ENCODE measurements around the gene CTDSP2. TPM values are rescaled to one million over a fixed set of nuclear protein-coding genes. Genes with fewer than 3 reads are reported as not detected.

Gene CTDSP2
- total and polyA plus RNA-seq, 10 of the 15 experiments (the other 5 are each of a cell fraction or from before 2014, with no cell fraction given): 17.3 to 98.2 (median 54.1) TPM

- Histone ChIP-seq H3K36me3 (ENCODE audit: control insufficient read depth in 2 of 2, insufficient read depth in 2 of 2, low read length in 1 of 2) (peaks cover 0 to 14% of the 10 kb centered on the region in 2 experiments; a peak in 3 of 4 replicates), H3K9me3 (replicated peaks; ENCODE audit: control insufficient read depth, insufficient read depth, low read length) (no peaks in the 10 kb centered on the region), H3K9ac (ENCODE audit: control insufficient read depth, insufficient read depth, low read length) (peak within 1 kb of the TSS; percentile 91), H2AFZ (ENCODE audit: control insufficient read depth, low read depth, low read length) (peak within 1 kb of the TSS; percentile 75), H3K27me3 (replicated peaks in 1 of 2; ENCODE audit: control insufficient read depth in 2 of 2, insufficient read depth in 2 of 2, low read length in 1 of 2) (no peaks in the 10 kb centered on the region), H3K4me1 (ENCODE audit: control insufficient read depth, insufficient read depth, low read length) (peaks cover 8% of the 10 kb centered on the region; the same call in 1 of the 2 replicates), H4K20me1 (ENCODE audit: control insufficient read depth, insufficient read depth) (no peaks in the 10 kb centered on the region), H3K4me2 (ENCODE audit: control insufficient read depth, insufficient read depth) (peak within 1 kb of the TSS; percentile 89), H3K27ac (ENCODE audit: control insufficient read depth, insufficient read depth) (peak within 1 kb of the TSS; percentile 61), H3K79me2 (ENCODE audit: control insufficient read depth, insufficient read depth, low read length) (peaks cover 15% of the 10 kb centered on the region), H3K4me3 (peak within 1 kb of the TSS; percentile 98)
- intact Hi-C loops (cut with micrococcal nuclease; ENCODE audit: unreplicated experiment) (loop anchor here (1.0 kb wide), 1 partner anchor 122 kb away; no protein-coding TSS in a partner anchor), in situ Hi-C loops (cut with MboI) (no loop called here)
- SMC1A ChIA-PET (ENCODE audit: uncharacterized antibody, unreplicated experiment): interaction anchor here (0.6 to 2.3 kb wide), 6 partner anchors 17 to 114 kb away, joined by 3 to 6 read pairs (median 5); no protein-coding TSS in a partner anchor
- CTCF ChIA-PET: interaction anchor here (0.7 to 2.7 kb wide), 18 partner anchors 9 to 175 kb away, joined by 3 to 12 read pairs (median 5); partner anchors contain the start of genes EEF1AKMT3 and METTL1
- peak; percentile 99 for FAIRE-seq
- DNase-seq (ENCODE audit: low read depth, low spot score): peak; percentile 68
- ATAC-seq: peak; percentile 96
- no TSS peak for BruUV-seq (replicated peaks)
- POLR2A ChIA-PET: interaction anchor here (0.5 to 1.5 kb wide), 6 partner anchors 10 to 161 kb away, joined by 3 to 11 read pairs (median 3); partner anchors contain the start of genes EEF1AKMT3 and METTL1
- under 1% methylated on average over 45 of the region's 45 CpGs for WGBS (ENCODE audit: insufficient coverage, insufficient replicate concordance, low lambda C conversion rate, missing lambda C conversion rate)
- RAD21 ChIA-PET (ENCODE audit: unreplicated experiment): interaction anchor here (0.6 to 1.4 kb wide), 5 partner anchors 26 to 325 kb away, joined by 3 to 5 read pairs (median 3); no protein-coding TSS in a partner anchor
- TF ChIP-seq NBN (IDR thresholded peaks at IDR 0.05): peak; percentile 94
- 0 out of 2 replicates have a peak, but pooled peaks have one; percentile 28 for TF ChIP-seq MTA2 (IDR thresholded peaks at IDR 0.05; ENCODE audit: low read depth)
- peak; percentile 52; the same call in 1 of the 2 replicates for TF ChIP-seq FOXM1 (IDR thresholded peaks at IDR 0.05; ENCODE audit: low read depth, low read length)
- peak in 1 of 2 experiments; percentile 82; a peak in 1 of 4 replicates for TF ChIP-seq SRF (IDR thresholded peaks at IDR 0.05; ENCODE audit: low read depth in 2 of 2, low read length in 2 of 2)
- peak; percentile 88 for TF ChIP-seq YY1 (IDR thresholded peaks at IDR 0.05; ENCODE audit: low read depth, low read length)
- peak; percentile 8; the same call in 1 of the 2 replicates for TF ChIP-seq PKNOX1 (IDR thresholded peaks at IDR 0.05)
- TF ChIP-seq TCF12 (IDR thresholded peaks at IDR 0.05; ENCODE audit: low read depth, low read length): 0 out of 2 replicates have a peak, but pooled peaks have one; percentile 58
- no peak for TF ChIP-seq BCL11A (IDR thresholded peaks at IDR 0.05; ENCODE audit: low read depth, low read length)
- peak; percentile 72; the same call in 2 of the 3 replicates for TF ChIP-seq POU2F2 (IDR thresholded peaks at IDR 0.05; ENCODE audit: borderline replicate concordance, low read depth, low read length)
- peak; percentile 94 for TF ChIP-seq POLR2AphosphoS5 (IDR thresholded peaks at IDR 0.05; ENCODE audit: low read length)
- TF ChIP-seq ZNF687 (IDR thresholded peaks at IDR 0.05): no peak
- TF ChIP-seq ZNF274 (IDR thresholded peaks at IDR 0.05; ENCODE audit: insufficient read depth, insufficient read length): no peak
- no peak for TF ChIP-seq ZNF217 (IDR thresholded peaks at IDR 0.05)
- no peak for TF ChIP-seq RAD51 (IDR thresholded peaks at IDR 0.05)
- no peak for TF ChIP-seq WRNIP1 (IDR thresholded peaks at IDR 0.05; ENCODE audit: borderline replicate concordance, low read depth, low read length)
- TF ChIP-seq FOXK2 (IDR thresholded peaks at IDR 0.05): peak; percentile 85
- peak; percentile 87 for TF ChIP-seq RUNX3 (IDR thresholded peaks at IDR 0.05; ENCODE audit: low read length)
- TF ChIP-seq MYB (IDR thresholded peaks at IDR 0.05; ENCODE audit: borderline replicate concordance, low read depth, low read length): 0 out of 2 replicates have a peak, but pooled peaks have one; percentile 52
- TF ChIP-seq ZNF384 (IDR thresholded peaks at IDR 0.05; ENCODE audit: borderline replicate concordance, low read depth, low read length): no peak
Observed at GRCh38 chr12:57782608-57783465, 63.7 kb downstream of the CTDSP2 start, which contains the start of gene TSFM. TSFM (plus strand) TSS chr12:57782787; CDS start chr12:57782802, 15 bp downstream.
